K562 (cell line): Measurements from ENCODE around the gene SLC41A3. TPM values are rescaled to one million over a fixed set of nuclear protein-coding genes. Genes with fewer than 3 reads are reported as not detected.

Source experiments
- ATAC-seq: fragments of 200-7000 bp; cut with Tn5 transposase; 3 replicates; pipeline ENCODE4 v1.9.1; 2020; ENCODE audit warnings: moderate library complexity
- BruUV-seq: library from RNA; stranded (reverse); fragments of 400-500 nt; replicated peaks from 2 replicates; lab custom pipeline; 2021; lab: Mats Ljungman, UMichigan
- CTCF ChIA-PET: fragments of 300-600 bp; formaldehyde crosslinking; extraction: SDS; loops from one replicate; lab custom pipeline; 2021; ENCODE audit warnings: low intra/inter-chr PET ratio; lab: Yijun Ruan, JAX
- POLR2A ChIA-PET: fragments of 300-600, 350-650 bp; sonication (Branson Sonifier 250); formaldehyde crosslinking; extraction: SDS; loops from one replicate; lab custom pipeline; 2021; ENCODE audit warnings: antibody characterized with exemption, inconsistent platforms; lab: Yijun Ruan, JAX
- DNase-seq, 4 experiments: peaks; one replicate each; pipeline versions ENCODE4 v3.0.0 to v3.0.0-alpha.2; 2011 to 2018; ENCODE audit warnings: low spot score in 3 of 4, mixed read lengths in 3 of 4; ENCODE audit errors: extremely low read depth in 1 of 4
- FAIRE-seq: peaks from 2 replicates; lab custom pipeline; 2011; peaks lifted over from hg19 to GRCh38; lab: Jason Lieb, UNC
- H2AFZ ChIP-seq: 2 replicates; pipeline ENCODE4 v1.6.0; 2011; ENCODE audit warnings: low read depth, low read length, control low read depth, inconsistent platforms
- H3K27ac ChIP-seq: fragments of 200-600 bp; 3 replicates; pipeline ENCODE4 v1.8.0; 2011; ENCODE audit warnings: low read depth, mild to moderate bottlenecking, control low read depth, inconsistent platforms, low read length, moderate library complexity, mixed read lengths; ENCODE audit errors: extremely low read depth
- H3K27me3 ChIP-seq, 2 experiments: fragments of 300-600 bp in 1 of 2; 2 replicates in 1 of 2; 3 replicates in 1 of 2; pipeline versions ENCODE4 v1.6.0 to v1.8.0; 2011; ENCODE audit warnings: inconsistent platforms in 2 of 2, low read length in 2 of 2, mild to moderate bottlenecking in 1 of 2, mixed read lengths in 1 of 2, moderate library complexity in 1 of 2; ENCODE audit not compliant: control insufficient read depth in 2 of 2, insufficient read depth in 2 of 2
- H3K36me3 ChIP-seq: fragments of 300-600 bp; 3 replicates; pipeline ENCODE4 v1.8.0; 2011; ENCODE audit warnings: mild to moderate bottlenecking, low read length, inconsistent platforms; ENCODE audit not compliant: control insufficient read depth, insufficient read depth
- H3K4me1 ChIP-seq, 2 experiments: fragments of 200-600 bp in 1 of 2; replicated peaks in 1 of 2; 2 replicates in 1 of 2; 3 replicates in 1 of 2; pipeline versions ENCODE4 v1.5.1 to v1.8.0; 2011; ENCODE audit warnings: inconsistent platforms in 2 of 2, low read length in 2 of 2, mild to moderate bottlenecking in 1 of 2, mixed read lengths in 1 of 2, moderate library complexity in 1 of 2; ENCODE audit not compliant: control insufficient read depth in 2 of 2, insufficient read depth in 2 of 2
- H3K4me2 ChIP-seq: 2 replicates; pipeline ENCODE4 v1.6.1; 2011; ENCODE audit warnings: low read length, control low read depth, inconsistent platforms, mixed read lengths; ENCODE audit not compliant: insufficient read depth
- H3K4me3 ChIP-seq: fragments of 200-600 bp; sonication (generic), shearing (Covaris generic); 2 replicates; pipeline ENCODE4 v1.5.1; 2016; ENCODE audit warnings: control low read depth, inconsistent platforms
- H3K79me2 ChIP-seq: fragments of 200-600 bp; 3 replicates; pipeline ENCODE4 v1.8.0; 2011; ENCODE audit warnings: low read length, inconsistent platforms; ENCODE audit not compliant: control insufficient read depth, insufficient read depth
- H3K9ac ChIP-seq, 2 experiments: 2 replicates each; pipeline versions ENCODE4 v1.6.0 to v1.6.1; 2011; ENCODE audit warnings: low read depth in 2 of 2, low read length in 2 of 2, control low read depth in 1 of 2, inconsistent platforms in 1 of 2, mild to moderate bottlenecking in 1 of 2, mixed read lengths in 1 of 2; ENCODE audit not compliant: insufficient read depth in 1 of 2
- H3K9me1 ChIP-seq: one replicate; pipeline ENCODE4 v1.6.0; 2011; ENCODE audit warnings: inconsistent platforms, mild to moderate bottlenecking, low read length, moderate library complexity; ENCODE audit not compliant: control insufficient read depth, insufficient read depth
- H3K9me3 ChIP-seq: replicated peaks from 2 replicates; pipeline ENCODE4 v1.5.1; 2011; ENCODE audit warnings: low read depth, low read length, inconsistent platforms; ENCODE audit not compliant: control insufficient read depth, insufficient read depth
- H4K20me1 ChIP-seq: replicated peaks from 2 replicates; pipeline ENCODE4 v1.6.1; 2011; ENCODE audit warnings: low read length, inconsistent platforms, mixed read lengths; ENCODE audit not compliant: control insufficient read depth, insufficient read depth
- ATF1 ChIP-seq, 2 experiments: fragments of 450-650 bp in 1 of 2; IDR thresholded peaks; 2 replicates each; pipeline ENCODE4 v1.6.1; 2016; ENCODE audit warnings: missing compliant biosample characterization in 1 of 2, missing genetic modification characterization in 1 of 2
- CGGBP1 ChIP-seq: fragments of 250-450 bp; sonication (Bioruptor Pico); IDR thresholded peaks from 2 replicates; pipeline ENCODE4 v1.9.0; 2021; ENCODE audit warnings: mild to moderate bottlenecking
- FOXM1 ChIP-seq, 2 experiments: fragments of 450-650 bp in 1 of 2; sonication (generic) in 1 of 2; formaldehyde crosslinking in 1 of 2; IDR thresholded peaks; 2 replicates each; pipeline versions ENCODE4 v1.6.1 to v1.9.0; 2017 to 2022; ENCODE audit warnings: low read depth in 2 of 2, mild to moderate bottlenecking in 2 of 2, missing genetic modification reagents in 1 of 2, moderate library complexity in 1 of 2
- NFIC ChIP-seq: fragments of 450-650 bp; IDR thresholded peaks from 2 replicates; pipeline ENCODE4 v1.6.1; 2017; ENCODE audit warnings: mild to moderate bottlenecking, inconsistent platforms
- NFYB ChIP-seq: IDR thresholded peaks from 2 replicates; pipeline ENCODE4 v1.6.1; 2011; ENCODE audit warnings: mild to moderate bottlenecking, moderate library complexity; ENCODE audit not compliant: insufficient read length; ENCODE audit errors: extremely low read depth
- NRF1 ChIP-seq, 2 experiments: fragments of 450-650 bp; IDR thresholded peaks in 1 of 2; conservative IDR thresholded peaks in 1 of 2; 2 replicates each; pipeline ENCODE4 v1.6.1; 2014; ENCODE audit warnings: mild to moderate bottlenecking in 2 of 2
- TCF7L2 ChIP-seq: fragments of 150-350 bp; IDR thresholded peaks from 2 replicates; pipeline ENCODE4 v1.6.1; 2016; ENCODE audit warnings: low read depth, mild to moderate bottlenecking, low read length, moderate library complexity
- THAP7 ChIP-seq: fragments of 250-450 bp; sonication (Bioruptor Pico); IDR thresholded peaks from 2 replicates; pipeline ENCODE4 v1.5.0; 2021
- TRIM28 ChIP-seq: fragments of 450-650 bp; IDR thresholded peaks from 2 replicates; pipeline ENCODE4 v1.6.1; 2017
- ZHX1 ChIP-seq: fragments of 150-350 bp; conservative IDR thresholded peaks from 2 replicates; pipeline ENCODE4 v1.6.1; 2014; ENCODE audit warnings: low read length
- ZNF263 ChIP-seq: sonication (generic); formaldehyde crosslinking; IDR thresholded peaks from 2 replicates; pipeline ENCODE4 v1.8.0; 2022; ENCODE audit warnings: mild to moderate bottlenecking, missing genetic modification reagents, borderline replicate concordance
- ZNF431 ChIP-seq: sonication (generic); formaldehyde crosslinking; IDR thresholded peaks from 2 replicates; pipeline ENCODE4 v1.8.0; 2022; ENCODE audit warnings: mild to moderate bottlenecking, missing genetic modification reagents
- WGBS: fragments of 100-300 bp; shearing (Covaris generic); methylation state at CpG from one replicate; pipeline ENCODE4 v1.1.6; 2016; ENCODE audit warnings: low coverage, mixed read lengths; ENCODE audit not compliant: insufficient coverage; ENCODE audit errors: missing lambda C conversion rate; 5-methylcytosine and 5-hydroxymethylcytosine counted together
- in situ Hi-C: fragments of 300-500 bp; cut with MboI; formaldehyde crosslinking; loops from 4 replicates; pipeline ENCODE4 v1.15.0; 2018; ENCODE audit warnings: inconsistent platforms, mixed read lengths
- intact Hi-C: fragments of 100-400 bp; cut with micrococcal nuclease; formaldehyde crosslinking; loops from 2 replicates; pipeline ENCODE4 v1.14.2; 2022
- polyA plus RNA-seq, 8 experiments: library from polyadenylated mRNA; depleted of rRNA in 4 of 8; stranded (reverse) in 5 of 8; unstranded in 3 of 8; fragments of >200 nt; fragmentation: Nextera tagmentation in 2 of 8; fragmentation: Illumina TruSeq in 1 of 8; extraction: Ambion mirVana in 2 of 8; extraction: Trizol in 1 of 8; gene quantifications; 2 replicates each; pipeline versions ENCODE4 v1.2.1 to v1.2.3, GENCODE V29; 2011 to 2014; ENCODE audit warnings: inconsistent platforms in 1 of 8, missing spikeins in 1 of 8
- total RNA-seq, 7 experiments: library from RNA; depleted of rRNA in 6 of 7; stranded (reverse); fragments of >200 nt in 6 of 7; fragmentation: Illumina TruSeq in 2 of 7; extraction: Trizol in 2 of 7; gene quantifications; 2 replicates each; pipeline versions ENCODE4 v1.2.1 to v1.2.3, GENCODE V29; 2011 to 2021; ENCODE audit warnings: low replicate concordance in 1 of 7

SLC41A3 gene
- total and polyA plus RNA-seq, 9 of the 15 experiments (the other 6 are each of a cell fraction or from before 2014, with no cell fraction given): 4.1 to 20.7 (median 11.2) TPM

- WGBS: 0% methylated on average over 4 of the region's 30 CpGs
- H3K27ac ChIP-seq: peak overlapping the region; percentile 77; the same call in 2 of the 3 replicates
- H3K9me3 ChIP-seq: no peaks in the 10 kb centered on the region
- H3K9ac ChIP-seq: peak overlapping the region; percentile 74 to 93
- ATAC-seq (peak; percentile 72), DNase-seq (peak in 1 of 4 experiments; percentile 49), FAIRE-seq (no peak)
- BruUV-seq: no TSS peak
- H3K4me1 ChIP-seq: peaks cover 10 to 17% of the 10 kb centered on the region in 2 experiments; a peak in 4 of 5 replicates
- peak overlapping the region; percentile 78 for H3K4me2 ChIP-seq
- intact Hi-C loops: no loop called here
- H3K9me1 ChIP-seq: no peaks in the 10 kb centered on the region
- ChIA-PET POLR2A (no interaction called here), CTCF (no interaction called here)
- peak overlapping the region; percentile 62 for H3K4me3 ChIP-seq
- H4K20me1 ChIP-seq: no peaks in the 10 kb centered on the region
- H3K27me3 ChIP-seq: no peaks in the 10 kb centered on the region
- in situ Hi-C loops: no loop called here
- H3K36me3 ChIP-seq: no peaks in the 10 kb centered on the region
- peak overlapping the region; percentile 72 for H2AFZ ChIP-seq
- peaks cover 7% of the 10 kb centered on the region; the same call in 2 of the 3 replicates for H3K79me2 ChIP-seq
- TF ChIP-seq ATF1 (CRISPR knock-in tag; IDR thresholded peaks at IDR 0.05): no peak
- TF ChIP-seq ATF1 (tag; IDR thresholded peaks at IDR 0.05): no peak
- TF ChIP-seq CGGBP1 (CRISPR knock-in tag): no peak
- no peak for TF ChIP-seq TRIM28
- TF ChIP-seq TCF7L2: no peak
- no peak for TF ChIP-seq NFYB
- no peak for TF ChIP-seq ZNF431 (CRISPR knock-in tag)
- TF ChIP-seq ZHX1: no peak
- TF ChIP-seq THAP7: no peak
- TF ChIP-seq ZNF263 (CRISPR knock-in tag): no peak
- no peak for TF ChIP-seq FOXM1 (IDR thresholded peaks at IDR 0.05; ENCODE audit: low read depth)
- TF ChIP-seq FOXM1 (CRISPR knock-in tag; IDR thresholded peaks at IDR 0.05; ENCODE audit: low read depth): no peak
- 0 out of 4 replicates have a peak, but pooled peaks of 1 of the 2 experiments have one; percentile 8 for TF ChIP-seq NRF1 (conservative IDR thresholded peaks at IDR 0.05 in 1 of 2, IDR thresholded peaks at IDR 0.05 in 1 of 2)
- no peak for TF ChIP-seq NFIC
Measured at GRCh38 chr3:126083511-126083912, 412 bp downstream of the SLC41A3 start.
